GM19452 (cell line): ENCODE data around the gene TXNRD2.

ENCODE experiments used
- ATAC-seq: cut with Tn5 transposase; IDR thresholded peaks from one replicate; pipeline ENCODE4 v1.9.1; 2021; ENCODE audit not compliant: unreplicated experiment

The TXNRD2 gene

GRCh38 chr22:19828035-19828401 lies 113.6 kb downstream of the TXNRD2 start:
- no peak for ATAC-seq

DNA sequence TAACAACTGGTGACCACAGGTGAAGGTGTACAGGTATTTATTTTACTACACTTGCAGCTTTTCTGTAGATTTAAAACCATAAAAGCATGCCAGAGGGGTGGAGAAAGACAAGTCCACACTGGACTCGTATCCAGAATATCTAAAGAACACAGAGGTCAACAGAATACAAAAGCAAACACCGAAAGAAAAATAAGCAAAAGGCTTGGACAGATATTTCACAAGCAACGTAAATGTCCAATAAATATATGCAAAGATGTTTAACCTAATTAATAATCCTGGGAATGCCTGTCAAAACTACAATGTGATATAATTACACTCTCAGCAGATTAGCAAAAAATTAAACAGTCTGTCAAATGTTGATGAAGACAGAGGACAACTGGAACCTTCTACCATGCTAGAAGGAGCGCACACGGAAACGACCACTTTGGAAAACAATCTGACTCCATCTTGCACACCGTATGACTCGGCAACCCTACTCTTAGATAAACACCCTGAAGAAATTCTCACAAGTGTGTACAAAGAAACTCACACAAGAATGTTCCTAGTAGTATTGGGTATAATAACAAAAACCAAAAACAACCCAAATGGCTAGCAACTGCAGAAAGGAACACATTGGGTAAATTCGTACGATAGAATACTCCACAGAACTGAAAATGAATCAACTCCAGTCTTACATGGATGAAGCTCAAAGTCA lies 114.1 kb downstream of the TXNRD2 start:
- ATAC-seq, result no peak

DNA sequence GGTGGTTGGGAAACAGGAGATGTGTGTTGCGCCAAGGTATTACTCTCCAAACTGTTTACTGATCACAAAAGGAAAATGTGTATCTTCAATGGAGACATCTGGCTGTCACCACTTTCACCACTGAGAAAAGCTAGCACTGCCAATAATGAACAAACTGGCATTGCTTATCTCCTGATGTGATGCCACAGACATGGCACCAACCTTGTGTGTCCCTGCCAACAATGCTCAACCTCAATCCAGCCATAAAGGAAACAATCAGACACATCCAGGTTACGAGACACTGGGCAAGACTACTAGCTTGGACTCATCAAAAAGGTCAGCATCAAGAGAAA lies 115.0 kb downstream of the TXNRD2 start:
- no peak for ATAC-seq

DNA sequence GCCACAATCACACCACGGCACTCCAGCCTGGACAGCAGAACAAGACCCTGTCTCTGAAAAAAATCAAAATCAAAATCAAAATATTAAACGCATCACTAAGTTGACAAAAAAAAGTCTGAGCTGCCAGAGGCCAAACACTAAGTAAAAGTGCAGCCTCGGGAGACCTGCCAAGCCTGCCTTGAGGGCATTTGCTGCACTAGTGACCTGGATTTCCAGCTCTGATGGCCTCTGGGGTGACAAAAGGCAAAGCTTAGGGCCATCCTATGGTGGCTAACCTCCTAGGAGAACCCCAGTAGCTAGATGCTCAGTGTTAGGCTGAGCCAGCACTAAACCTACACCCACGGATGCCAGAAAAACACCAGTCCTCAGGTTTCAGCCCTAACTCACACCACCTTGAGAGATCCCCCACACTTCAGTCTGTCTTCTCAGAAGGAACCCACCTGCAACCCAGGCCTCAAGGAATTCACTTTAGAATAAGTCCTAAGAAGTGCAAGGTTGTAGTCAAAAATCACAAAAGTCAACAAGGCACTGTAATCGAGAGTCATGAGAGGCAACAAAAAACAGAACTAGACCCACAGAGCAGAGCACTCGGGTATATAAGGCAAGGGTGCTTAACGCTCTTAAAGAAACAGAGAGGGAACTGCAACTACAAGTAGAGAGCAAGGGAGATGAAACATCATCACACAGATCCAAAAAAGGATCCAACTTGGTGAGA lies 115.6 kb downstream of the TXNRD2 start:
- ATAC-seq, result no peak
